Endothelial cell of umbilical vein (primary cell): ENCODE data around the gene ZNF600. TPM values are rescaled to one million over a fixed set of nuclear protein-coding genes. Genes with fewer than 3 reads are reported as not detected.
"Not testable (repeated sequence)": the region's sequence is repeated elsewhere in the genome, so short reads cannot be mapped to it uniquely, and the experiment has no call there.

Experiments
- BruUV-seq: library from RNA; stranded (reverse); fragments of 400-500 nt; replicated peaks from 2 replicates; lab custom pipeline; 2021; lab: Mats Ljungman, UMichigan
- CTCF ChIA-PET: fragments of 300-600, 350-600 bp; sonication (Branson Sonifier 250); formaldehyde crosslinking; loops from one replicate; lab custom pipeline; 2021; ENCODE audit warnings: antibody characterized with exemption, inconsistent platforms; lab: Charles Lee
- POLR2A ChIA-PET: fragments of 300-600, 350-600 bp; sonication (Branson Sonifier 250); formaldehyde crosslinking; loops from one replicate; lab custom pipeline; 2021; ENCODE audit warnings: antibody characterized with exemption, inconsistent platforms; lab: Charles Lee
- DNase-seq: peaks from one replicate; pipeline ENCODE4 v3.0.0-alpha.2; 2011; ENCODE audit warnings: low read depth, low spot score
- FAIRE-seq: peaks from 2 replicates; lab custom pipeline; 2011; peaks lifted over from hg19 to GRCh38; lab: Jason Lieb, UNC
- H2AFZ ChIP-seq: 2 replicates; pipeline ENCODE4 v1.6.0; 2012; ENCODE audit warnings: low read depth, low read length, control low read depth, inconsistent platforms
- H3K27ac ChIP-seq: 2 replicates; pipeline ENCODE4 v1.5.1; 2011; ENCODE audit warnings: low read depth, mild to moderate bottlenecking, control low read depth, low read length, moderate library complexity; ENCODE audit not compliant: insufficient read depth
- H3K27me3 ChIP-seq, 2 experiments: 2 replicates each; pipeline versions ENCODE4 v1.6.0 to v1.6.1; 2011; ENCODE audit warnings: low read length in 2 of 2, mixed read lengths in 1 of 2; ENCODE audit not compliant: control insufficient read depth in 2 of 2, insufficient read depth in 2 of 2
- H3K36me3 ChIP-seq, 2 experiments: 2 replicates in 1 of 2; 3 replicates in 1 of 2; pipeline ENCODE4 v1.5.1; 2011; ENCODE audit warnings: low read length in 2 of 2, mild to moderate bottlenecking in 1 of 2, moderate library complexity in 1 of 2; ENCODE audit not compliant: control insufficient read depth in 2 of 2, insufficient read depth in 2 of 2; ENCODE audit errors: extremely low read depth in 1 of 2
- H3K4me1 ChIP-seq: 3 replicates; pipeline ENCODE4 v1.5.1; 2011; ENCODE audit warnings: mild to moderate bottlenecking, low read length; ENCODE audit not compliant: control insufficient read depth, insufficient read depth; ENCODE audit errors: extremely low read depth
- H3K4me2 ChIP-seq: 2 replicates; pipeline ENCODE4 v1.6.1; 2011; ENCODE audit warnings: low read length, control low read depth, mixed read lengths; ENCODE audit not compliant: insufficient read depth
- H3K4me3 ChIP-seq, 3 experiments: fragments of 200-600 bp in 1 of 3; sonication (generic), shearing (Covaris generic) in 1 of 3; replicated peaks in 1 of 3; 2 replicates each; pipeline ENCODE4 v1.5.1; 2011 to 2016; ENCODE audit warnings: control low read depth in 3 of 3, low read length in 3 of 3, mild to moderate bottlenecking in 2 of 3, inconsistent platforms in 1 of 3, low read depth in 1 of 3, moderate library complexity in 1 of 3; ENCODE audit not compliant: insufficient read depth in 1 of 3
- H3K79me2 ChIP-seq: 2 replicates; pipeline ENCODE4 v1.6.0; 2012; ENCODE audit warnings: low read length, inconsistent platforms; ENCODE audit not compliant: control insufficient read depth, insufficient read depth
- H3K9ac ChIP-seq: replicated peaks from 2 replicates; pipeline ENCODE3; 2011; ENCODE audit warnings: low read length, control low read depth; ENCODE audit not compliant: insufficient read depth; ENCODE audit errors: extremely low read depth
- H3K9me1 ChIP-seq: replicated peaks from 3 replicates; pipeline ENCODE4 v1.6.0; 2011; ENCODE audit warnings: mild to moderate bottlenecking, low read length; ENCODE audit not compliant: control insufficient read depth, insufficient read depth; ENCODE audit errors: extremely low read depth
- H3K9me3 ChIP-seq: replicated peaks from 2 replicates; pipeline ENCODE4 v1.5.1; 2012; ENCODE audit warnings: low read length, inconsistent platforms; ENCODE audit not compliant: control insufficient read depth, insufficient read depth
- H4K20me1 ChIP-seq: replicated peaks from 2 replicates; pipeline ENCODE3; 2011; ENCODE audit warnings: mild to moderate bottlenecking, low read length; ENCODE audit not compliant: control insufficient read depth, insufficient read depth; ENCODE audit errors: extremely low read depth
- EZH2 ChIP-seq: IDR thresholded peaks from 2 replicates; pipeline ENCODE4 v1.6.1; 2012; ENCODE audit warnings: borderline replicate concordance, low read depth, mild to moderate bottlenecking, moderate library complexity, low read length, inconsistent platforms; ENCODE audit not compliant: severe bottlenecking
- FOS ChIP-seq: IDR thresholded peaks from 2 replicates; pipeline ENCODE4 v1.6.1; 2011; ENCODE audit warnings: mild to moderate bottlenecking, low read length, moderate library complexity, borderline replicate concordance; ENCODE audit not compliant: insufficient read depth
- GATA2 ChIP-seq: IDR thresholded peaks from 2 replicates; pipeline ENCODE4 v1.7.0; 2011; ENCODE audit warnings: low read depth, mild to moderate bottlenecking, moderate library complexity, mixed read lengths, low read length; ENCODE audit not compliant: insufficient read length, insufficient read depth
- JUN ChIP-seq: IDR thresholded peaks from 2 replicates; pipeline ENCODE4 v1.6.1; 2011; ENCODE audit warnings: borderline replicate concordance, low read depth; ENCODE audit not compliant: insufficient read length, insufficient read depth
- MAX ChIP-seq: IDR thresholded peaks from 2 replicates; pipeline ENCODE4 v1.6.1; 2011; ENCODE audit not compliant: insufficient read depth, insufficient read length
- MYC ChIP-seq: IDR thresholded peaks from one replicate; pipeline ENCODE4 v1.6.1; 2011; ENCODE audit warnings: mild to moderate bottlenecking, low read depth, low read length
- POLR2A ChIP-seq: IDR thresholded peaks from 2 replicates; pipeline ENCODE4 v1.6.1; 2012; ENCODE audit warnings: low read depth, mild to moderate bottlenecking, control low read depth, low read length
- POLR2AphosphoS5 ChIP-seq: IDR thresholded peaks from 2 replicates; pipeline ENCODE4 v1.6.1; 2012; ENCODE audit warnings: low read depth, mild to moderate bottlenecking, control low read depth, low read length, moderate library complexity; ENCODE audit not compliant: insufficient read depth
- dilution Hi-C: fragments of 300-500 bp; cut with MboI; formaldehyde crosslinking; loops from one replicate; pipeline ENCODE4 v1.15.0; 2019; ENCODE audit warnings: low sequenced_read_pairs; ENCODE audit not compliant: extremely low pct_ligation_motif_present
- intact Hi-C: fragments of 100-400 bp; cut with micrococcal nuclease; formaldehyde crosslinking; loops from one replicate; pipeline ENCODE4 v1.10.0; 2022
- polyA plus RNA-seq, 4 experiments: library from polyadenylated mRNA; depleted of rRNA in 3 of 4; stranded (reverse) in 3 of 4; unstranded in 1 of 4; fragments of >200 nt; gene quantifications; 2 replicates each; pipeline versions ENCODE4 v1.2.1 to v1.2.3, GENCODE V29; 2011 to 2012; ENCODE audit warnings: missing spikeins in 1 of 4
- total RNA-seq: library from RNA; stranded (reverse); gene quantifications from 2 replicates; pipeline ENCODE4 v1.2.3, GENCODE V29; 2021
- TF ChIP-seq, protein P1 (sequence below), 2 donors: IDR thresholded peaks; 1 replicate in 1 of 2; 2 replicates in 1 of 2; pipeline ENCODE4 v1.5.1; 2011; ENCODE audit warnings: low read length in 2 of 2, mild to moderate bottlenecking in 2 of 2, moderate library complexity in 2 of 2, control low read depth in 1 of 2, inconsistent platforms in 1 of 2, low read depth in 1 of 2; ENCODE audit not compliant: insufficient read depth in 1 of 2; ENCODE audit errors: extremely low read depth in 1 of 2

ZNF600 gene
- total and polyA plus RNA-seq, 2 donors (not counting 3 experiments of a cell fraction or from before 2014, with no cell fraction given), result 5.2 to 5.8 TPM

- dilution Hi-C loops (no loop called here), intact Hi-C loops (no loop called here)
- no peak for FAIRE-seq
- H4K20me1 ChIP-seq, result no peaks in the 10 kb centered on the region
- no peak overlapping the region for H3K9ac ChIP-seq
- no peak overlapping the region for H3K4me2 ChIP-seq
- H3K36me3 ChIP-seq, result no peaks in the 10 kb centered on the region
- ChIA-PET CTCF (no interaction called here), POLR2A (no interaction called here)
- TF ChIP-seq FOS (no peak), POLR2A (no peak), JUN (no peak), EZH2 (no peak), POLR2AphosphoS5 (no peak), GATA2 (no peak), MYC (no peak), MAX (no peak)
- TF ChIP-seq, protein P1, sequence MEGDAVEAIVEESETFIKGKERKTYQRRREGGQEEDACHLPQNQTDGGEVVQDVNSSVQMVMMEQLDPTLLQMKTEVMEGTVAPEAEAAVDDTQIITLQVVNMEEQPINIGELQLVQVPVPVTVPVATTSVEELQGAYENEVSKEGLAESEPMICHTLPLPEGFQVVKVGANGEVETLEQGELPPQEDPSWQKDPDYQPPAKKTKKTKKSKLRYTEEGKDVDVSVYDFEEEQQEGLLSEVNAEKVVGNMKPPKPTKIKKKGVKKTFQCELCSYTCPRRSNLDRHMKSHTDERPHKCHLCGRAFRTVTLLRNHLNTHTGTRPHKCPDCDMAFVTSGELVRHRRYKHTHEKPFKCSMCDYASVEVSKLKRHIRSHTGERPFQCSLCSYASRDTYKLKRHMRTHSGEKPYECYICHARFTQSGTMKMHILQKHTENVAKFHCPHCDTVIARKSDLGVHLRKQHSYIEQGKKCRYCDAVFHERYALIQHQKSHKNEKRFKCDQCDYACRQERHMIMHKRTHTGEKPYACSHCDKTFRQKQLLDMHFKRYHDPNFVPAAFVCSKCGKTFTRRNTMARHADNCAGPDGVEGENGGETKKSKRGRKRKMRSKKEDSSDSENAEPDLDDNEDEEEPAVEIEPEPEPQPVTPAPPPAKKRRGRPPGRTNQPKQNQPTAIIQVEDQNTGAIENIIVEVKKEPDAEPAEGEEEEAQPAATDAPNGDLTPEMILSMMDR (IDR thresholded peaks at IDR 0.05; ENCODE audit: extremely low read depth in 1 of 2, insufficient read depth in 1 of 2, low read depth in 1 of 2, low read length in 2 of 2), result no peak
- H3K4me3 ChIP-seq, result no peak overlapping the region
- H3K79me2 ChIP-seq, result no peaks in the 10 kb centered on the region
- H3K9me1 ChIP-seq, result no peaks in the 10 kb centered on the region
- no peaks in the 10 kb centered on the region for H3K4me1 ChIP-seq
- H3K27me3 ChIP-seq, result no peaks in the 10 kb centered on the region
- H2AFZ ChIP-seq, result no peak overlapping the region
- DNase-seq, result no peak
- H3K27ac ChIP-seq, result no peak overlapping the region
- H3K9me3 ChIP-seq, result no peaks in the 10 kb centered on the region
- BruUV-seq, result no TSS peak
Measured at GRCh38 chr19:52741951-52742485, 44.6 kb downstream of the ZNF600 start.

- POLR2A ChIA-PET, H2AFZ ChIP-seq, H3K4me3 ChIP-seq, dilution Hi-C loops, H3K9me3 ChIP-seq, FAIRE-seq, BruUV-seq, H3K4me1 ChIP-seq, DNase-seq, H3K4me2 ChIP-seq, H3K9ac ChIP-seq, H3K27me3 ChIP-seq, H3K36me3 ChIP-seq, intact Hi-C loops, H3K27ac ChIP-seq, H3K9me1 ChIP-seq, H3K79me2 ChIP-seq, H4K20me1 ChIP-seq, CTCF ChIA-PET: not testable (repeated sequence)
Measured at GRCh38 chr19:52741371-52741770, 45.2 kb downstream of the ZNF600 start.
